AG09319 (cell line): ENCODE results near the gene RAPGEF5.

Experiments used
- DNase-seq: peaks from one replicate; pipeline ENCODE4 v3.0.0-alpha.2; 2010; ENCODE audit warnings: low read depth; ENCODE audit errors: extremely low read depth
- TF ChIP-seq, protein P1 (sequence below): IDR thresholded peaks from 2 replicates; pipeline ENCODE4 v1.5.1; 2011; ENCODE audit warnings: low read depth, mild to moderate bottlenecking, inconsistent platforms, low read length, moderate library complexity

The RAPGEF5 gene

DNA sequence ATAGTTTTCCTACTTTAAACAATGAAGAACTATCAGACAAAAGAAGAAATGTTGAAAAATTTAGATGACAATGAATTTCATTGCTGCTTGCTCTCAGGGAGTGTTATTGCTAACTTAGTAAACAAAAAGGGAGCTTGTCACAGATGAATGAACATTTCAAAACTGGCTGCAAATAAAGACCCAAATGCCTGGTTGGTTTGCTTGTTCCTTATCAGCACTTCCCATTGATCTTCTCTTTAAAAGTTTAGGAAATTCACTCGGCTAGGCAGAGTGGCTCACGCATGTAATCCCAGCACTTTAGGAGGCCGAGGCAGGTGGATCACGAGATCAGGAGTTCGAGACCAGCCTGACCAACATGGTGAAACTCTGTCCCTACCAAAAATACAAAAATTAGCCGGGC lies 167.2 kb downstream of the RAPGEF5 start:
- no peak for DNase-seq
- TF ChIP-seq, protein P1, sequence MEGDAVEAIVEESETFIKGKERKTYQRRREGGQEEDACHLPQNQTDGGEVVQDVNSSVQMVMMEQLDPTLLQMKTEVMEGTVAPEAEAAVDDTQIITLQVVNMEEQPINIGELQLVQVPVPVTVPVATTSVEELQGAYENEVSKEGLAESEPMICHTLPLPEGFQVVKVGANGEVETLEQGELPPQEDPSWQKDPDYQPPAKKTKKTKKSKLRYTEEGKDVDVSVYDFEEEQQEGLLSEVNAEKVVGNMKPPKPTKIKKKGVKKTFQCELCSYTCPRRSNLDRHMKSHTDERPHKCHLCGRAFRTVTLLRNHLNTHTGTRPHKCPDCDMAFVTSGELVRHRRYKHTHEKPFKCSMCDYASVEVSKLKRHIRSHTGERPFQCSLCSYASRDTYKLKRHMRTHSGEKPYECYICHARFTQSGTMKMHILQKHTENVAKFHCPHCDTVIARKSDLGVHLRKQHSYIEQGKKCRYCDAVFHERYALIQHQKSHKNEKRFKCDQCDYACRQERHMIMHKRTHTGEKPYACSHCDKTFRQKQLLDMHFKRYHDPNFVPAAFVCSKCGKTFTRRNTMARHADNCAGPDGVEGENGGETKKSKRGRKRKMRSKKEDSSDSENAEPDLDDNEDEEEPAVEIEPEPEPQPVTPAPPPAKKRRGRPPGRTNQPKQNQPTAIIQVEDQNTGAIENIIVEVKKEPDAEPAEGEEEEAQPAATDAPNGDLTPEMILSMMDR = no peak

DNA sequence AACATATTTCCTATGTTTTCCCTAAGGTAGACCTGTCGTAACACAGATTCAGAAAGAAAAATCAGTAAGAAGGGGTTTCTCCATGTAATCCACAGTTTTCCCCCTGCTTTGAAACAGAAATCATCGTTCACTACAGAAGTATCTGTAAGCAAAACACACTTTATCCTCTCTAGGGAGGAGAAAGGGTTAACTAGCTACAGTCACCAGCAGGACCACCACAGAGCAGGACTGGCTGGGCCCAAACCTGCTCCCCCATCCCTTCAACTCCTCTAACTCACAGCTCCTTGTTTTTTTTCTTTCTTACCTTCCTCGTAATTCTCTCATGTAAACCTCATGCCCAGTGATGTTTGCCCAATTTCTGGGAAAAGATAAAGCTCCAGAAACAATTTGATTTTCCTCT lies 167.7 kb downstream of the RAPGEF5 start:
- TF ChIP-seq, protein P1 = no peak
- no peak for DNase-seq

DNA sequence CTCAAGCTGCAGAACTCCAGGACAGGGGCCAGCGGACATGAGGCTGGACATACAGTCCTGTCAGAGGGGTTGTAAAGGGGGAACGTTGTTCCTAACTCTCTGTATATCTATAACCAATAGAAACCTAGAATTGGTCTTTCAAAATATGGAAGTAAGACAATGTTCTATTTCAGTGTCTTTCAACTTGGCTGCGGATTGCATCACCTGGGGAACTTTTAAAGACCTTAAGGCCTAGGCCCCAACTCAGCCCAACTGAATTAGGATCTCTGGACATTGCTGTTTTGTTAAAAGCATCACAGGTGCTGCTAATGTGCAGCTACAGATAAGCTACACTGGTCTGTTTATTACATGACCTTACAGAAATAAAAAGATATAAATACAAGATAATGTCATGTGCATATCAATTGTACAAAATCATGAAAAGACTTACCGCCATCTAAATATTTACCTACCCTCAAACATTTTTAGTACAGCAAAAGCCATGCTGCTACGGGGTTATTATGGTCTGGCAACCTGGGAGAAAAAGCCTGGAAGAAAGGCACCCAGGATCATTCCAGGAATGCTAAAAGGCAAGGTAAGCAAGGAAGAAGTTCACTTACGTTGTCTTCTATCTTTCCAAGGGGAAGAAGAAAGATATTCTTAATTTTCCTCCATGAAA lies 169.1 kb downstream of the RAPGEF5 start:
- no peak for DNase-seq
- TF ChIP-seq, protein P1 = no peak

DNA sequence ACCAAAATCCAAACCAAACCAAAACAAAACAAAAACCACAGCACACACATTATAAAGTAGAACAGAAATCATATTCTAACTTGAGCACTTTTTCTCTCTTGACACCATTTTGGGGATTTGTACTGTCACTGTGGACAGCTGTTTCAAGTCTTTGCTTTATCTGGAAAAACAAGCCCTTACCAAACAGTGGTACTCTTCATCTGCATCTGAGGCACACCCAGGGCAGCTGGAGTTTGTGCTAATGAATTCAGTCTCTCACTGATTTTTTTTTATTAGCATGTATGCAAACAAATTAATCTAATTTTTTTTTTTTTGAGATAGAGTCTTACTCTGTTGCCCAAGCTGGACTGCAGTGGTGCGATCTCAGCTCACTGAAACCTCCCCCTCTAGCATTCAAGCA lies 171.4 kb downstream of the RAPGEF5 start:
- TF ChIP-seq, protein P1 = no peak
- no peak for DNase-seq

DNA sequence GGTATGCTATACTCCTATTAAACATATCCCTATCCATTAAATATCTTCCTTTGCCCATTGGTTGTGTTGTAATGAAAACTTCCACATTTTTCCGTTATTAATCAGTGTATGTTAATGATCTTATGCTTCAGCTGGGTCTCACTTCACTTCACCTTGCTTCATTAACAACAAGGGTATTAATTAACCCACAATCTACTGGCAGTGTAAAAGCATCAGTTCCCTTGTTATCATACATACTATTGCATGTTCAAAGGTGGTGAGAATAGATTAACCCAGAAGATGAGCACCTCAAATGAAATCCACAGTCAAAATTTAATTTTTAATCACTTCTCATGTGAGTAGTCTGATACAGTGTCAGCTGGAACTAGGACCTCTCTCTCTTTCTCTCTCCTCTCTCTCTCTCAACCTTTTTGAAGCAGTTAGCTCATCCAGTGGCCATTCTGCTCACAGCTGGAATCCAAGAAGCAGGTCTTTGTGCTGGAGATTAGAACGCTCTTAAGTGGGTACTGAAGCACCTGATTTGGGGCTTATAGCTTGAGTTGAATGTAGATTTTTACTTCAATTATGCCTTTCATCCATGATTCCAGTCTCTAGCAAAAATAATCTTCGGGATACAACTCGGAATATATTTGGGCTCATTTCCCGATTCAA lies 172.3 kb downstream of the RAPGEF5 start:
- DNase-seq = no peak
- TF ChIP-seq, protein P1 = no peak

DNA sequence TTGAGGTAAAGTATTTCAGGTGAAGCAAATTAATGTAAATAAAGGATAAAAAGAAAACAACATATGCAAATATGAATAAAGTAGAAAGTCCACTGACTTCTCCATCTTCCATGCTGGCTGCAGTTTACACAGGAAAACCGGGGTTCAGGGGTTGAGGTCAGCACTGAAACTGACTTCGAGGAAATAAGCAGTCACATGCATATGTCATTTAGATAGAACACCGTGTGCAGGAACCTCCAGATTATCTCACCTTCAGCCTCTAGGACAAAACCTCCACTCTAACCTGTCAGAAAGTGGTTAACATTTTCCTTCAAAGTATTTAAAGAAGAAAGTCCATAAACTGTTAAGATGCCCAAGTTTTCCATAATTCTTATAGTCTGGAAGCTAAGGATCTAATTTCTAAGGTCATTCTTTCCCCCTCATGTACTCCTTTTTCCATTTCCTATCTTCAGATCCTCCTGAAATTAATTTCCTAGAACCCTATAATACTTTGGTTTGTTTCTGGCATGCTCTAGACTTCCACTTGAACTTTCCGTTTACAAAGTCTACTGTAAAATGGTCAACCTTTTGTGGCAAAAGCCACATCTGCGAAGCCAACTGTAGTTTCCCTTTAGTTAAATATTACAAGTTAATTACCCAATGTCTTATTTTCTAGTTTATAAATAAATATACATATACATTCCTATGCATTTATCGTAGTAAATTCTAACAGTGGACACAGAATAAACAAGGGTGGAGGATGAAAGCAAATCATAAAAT lies 173.3 kb downstream of the RAPGEF5 start:
- TF ChIP-seq, protein P1 = no peak
- DNase-seq = no peak

DNA sequence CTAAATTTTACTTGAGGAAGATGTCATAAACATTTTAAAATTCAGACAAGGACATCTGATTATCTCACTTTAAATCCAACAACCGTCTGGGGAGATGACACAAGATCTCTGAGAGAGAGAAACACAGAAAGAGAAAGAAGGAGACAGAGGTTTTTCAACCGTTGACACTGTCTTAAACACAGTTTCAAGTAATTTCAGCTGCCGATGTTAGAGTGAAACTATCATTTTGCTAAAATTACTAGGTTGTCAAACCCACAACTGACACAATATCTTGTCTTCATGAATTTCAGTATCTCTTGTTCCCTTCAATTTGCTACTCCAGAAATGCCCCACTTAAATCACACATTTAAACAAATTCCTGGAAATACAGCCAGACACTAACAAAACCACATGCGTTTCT lies 174.8 kb downstream of the RAPGEF5 start:
- DNase-seq = no peak
- TF ChIP-seq, protein P1 = no peak
